NOMO-1 treated with dmso at 0.1 percent for 144 hours (cell line): Measurements from ENCODE around the gene SHB.
"Not testable (repeated sequence)": the region's sequence is repeated elsewhere in the genome, so short reads cannot be mapped to it uniquely, and the experiment has no call there.

Experiments used
- DNase-seq: peaks from one replicate; lab custom pipeline; 2025; ENCODE audit not compliant: unreplicated experiment; lab: John Stamatoyannopoulos, UW

The SHB gene

DNA sequence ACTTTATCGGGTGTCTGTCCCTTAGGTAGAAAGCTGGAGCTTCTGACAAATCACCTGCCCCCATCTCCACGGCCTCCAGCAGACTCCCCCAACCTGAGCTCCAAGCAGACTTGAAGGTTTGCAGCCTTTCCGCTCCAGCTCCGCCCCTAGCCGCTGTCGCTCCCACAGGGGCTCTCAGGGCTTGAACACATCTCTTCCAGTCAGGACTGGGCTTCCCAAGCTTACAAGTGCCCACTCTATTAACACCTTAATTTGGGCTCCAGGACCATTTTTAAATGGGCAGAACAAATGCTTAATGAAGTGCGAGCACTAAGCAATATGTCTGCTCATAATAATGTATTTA lies 147.9 kb downstream of the SHB start:
- DNase-seq, result no peak

DNA sequence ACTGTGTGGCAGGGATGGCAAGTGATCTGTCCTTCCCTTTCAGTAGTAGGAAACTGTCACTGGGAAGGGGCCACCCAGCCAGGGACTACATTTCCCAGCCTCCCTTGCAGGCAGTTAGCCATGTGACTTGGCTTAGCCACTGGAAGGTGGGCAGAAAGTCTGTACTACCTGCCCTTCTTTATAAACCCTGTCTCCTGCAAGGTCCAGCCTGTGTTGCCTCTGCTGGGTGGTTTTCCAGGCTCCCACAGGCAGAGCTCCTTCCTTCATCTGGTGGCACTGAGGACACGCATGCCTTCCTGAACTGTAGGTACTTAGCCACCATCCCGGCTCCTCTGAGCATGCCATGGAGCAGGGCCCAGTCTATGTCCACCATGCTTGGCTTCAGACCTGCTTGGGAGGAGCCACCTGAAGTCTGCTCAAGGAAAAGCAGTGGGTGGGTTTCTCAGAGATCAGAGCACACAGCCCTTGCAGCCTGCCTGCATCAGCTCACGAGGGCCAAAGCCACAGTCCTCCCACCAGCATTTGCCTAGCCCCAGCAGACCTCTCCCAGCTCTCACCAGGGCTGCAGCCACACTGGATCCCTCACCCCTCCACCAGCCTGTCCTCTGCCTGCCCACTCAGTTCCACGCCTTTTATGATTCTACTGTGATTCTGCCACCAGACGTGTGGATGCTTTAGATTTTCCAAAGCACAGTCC lies 148.4 kb downstream of the SHB start:
- no peak for DNase-seq

DNA sequence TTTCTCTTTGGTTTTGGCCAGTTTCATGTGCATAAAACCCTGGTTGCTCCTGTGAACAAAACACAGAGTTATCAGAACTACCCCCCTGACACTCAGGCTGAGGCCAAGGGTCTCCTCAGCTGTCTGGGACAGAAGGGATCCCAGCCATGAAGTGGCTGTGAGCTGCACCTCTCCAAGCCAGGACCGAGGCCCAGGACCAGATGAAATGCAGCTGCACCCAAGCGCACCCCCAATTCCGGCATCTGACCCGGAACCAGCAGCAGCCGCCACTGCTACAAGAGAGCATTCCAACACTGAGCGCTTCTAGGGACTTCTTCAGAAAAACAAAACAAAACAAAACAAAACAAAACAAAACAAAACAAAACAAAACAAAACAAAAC lies 149.1 kb downstream of the SHB start:
- no peak for DNase-seq

DNA sequence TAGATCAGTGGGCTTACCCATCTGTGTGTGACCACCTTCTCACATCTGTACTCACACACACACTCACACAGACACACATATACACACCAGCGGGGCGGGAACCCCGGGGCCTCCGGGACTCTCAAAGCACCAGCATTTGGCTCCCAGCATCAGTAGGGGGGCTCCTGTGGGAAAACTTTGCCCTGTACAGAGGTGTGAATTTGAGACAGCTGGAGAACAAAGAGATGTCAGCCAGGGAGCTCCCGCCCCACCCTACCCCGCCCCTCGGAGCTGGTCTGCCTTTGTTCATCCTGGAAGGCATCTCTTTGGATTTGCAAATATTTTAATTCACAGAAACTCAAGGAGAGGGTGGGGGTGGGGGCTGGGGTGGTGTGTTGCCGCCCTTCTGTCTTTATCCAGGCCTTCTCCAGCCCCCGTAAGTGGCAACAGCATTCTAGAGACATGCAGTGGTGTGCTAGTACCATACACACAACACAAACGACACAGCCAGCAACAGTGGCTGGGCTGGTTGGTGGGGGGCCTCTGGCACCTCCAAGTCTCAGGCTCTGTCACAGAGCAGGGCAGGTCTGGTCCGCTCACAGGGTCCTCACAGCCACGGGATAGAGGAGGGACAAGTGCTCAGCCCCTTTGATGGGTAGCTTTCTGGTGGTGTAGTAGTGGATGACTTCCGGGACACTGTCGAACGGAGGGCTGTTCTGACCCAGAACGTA lies 149.6 kb downstream of the SHB start:
- DNase-seq, result no peak

DNA sequence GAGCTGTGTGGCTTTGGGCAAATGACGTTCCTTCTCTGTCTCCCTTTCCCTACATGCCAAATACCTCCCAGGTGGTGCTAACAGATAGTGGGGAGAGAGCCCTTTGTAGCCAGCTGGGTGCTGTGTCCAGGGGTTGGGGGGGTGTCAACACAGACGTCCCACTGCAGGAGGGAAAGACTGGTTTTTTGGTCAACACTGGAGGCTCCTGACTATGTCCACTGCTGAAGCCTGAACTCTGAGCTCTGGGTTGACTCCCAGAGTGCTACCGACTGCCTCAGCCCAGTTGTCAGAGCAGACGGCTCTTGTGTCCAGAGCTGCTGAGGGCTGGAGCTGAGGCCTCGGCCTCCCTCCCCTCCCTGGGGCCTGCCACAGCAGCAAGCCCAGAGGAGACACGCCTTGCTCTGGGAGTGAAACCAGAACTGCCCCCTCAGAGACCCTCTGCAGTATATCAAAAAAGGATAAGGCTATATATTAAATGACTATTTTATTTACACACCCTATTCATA lies 150.3 kb downstream of the SHB start:
- DNase-seq, result no peak

DNA sequence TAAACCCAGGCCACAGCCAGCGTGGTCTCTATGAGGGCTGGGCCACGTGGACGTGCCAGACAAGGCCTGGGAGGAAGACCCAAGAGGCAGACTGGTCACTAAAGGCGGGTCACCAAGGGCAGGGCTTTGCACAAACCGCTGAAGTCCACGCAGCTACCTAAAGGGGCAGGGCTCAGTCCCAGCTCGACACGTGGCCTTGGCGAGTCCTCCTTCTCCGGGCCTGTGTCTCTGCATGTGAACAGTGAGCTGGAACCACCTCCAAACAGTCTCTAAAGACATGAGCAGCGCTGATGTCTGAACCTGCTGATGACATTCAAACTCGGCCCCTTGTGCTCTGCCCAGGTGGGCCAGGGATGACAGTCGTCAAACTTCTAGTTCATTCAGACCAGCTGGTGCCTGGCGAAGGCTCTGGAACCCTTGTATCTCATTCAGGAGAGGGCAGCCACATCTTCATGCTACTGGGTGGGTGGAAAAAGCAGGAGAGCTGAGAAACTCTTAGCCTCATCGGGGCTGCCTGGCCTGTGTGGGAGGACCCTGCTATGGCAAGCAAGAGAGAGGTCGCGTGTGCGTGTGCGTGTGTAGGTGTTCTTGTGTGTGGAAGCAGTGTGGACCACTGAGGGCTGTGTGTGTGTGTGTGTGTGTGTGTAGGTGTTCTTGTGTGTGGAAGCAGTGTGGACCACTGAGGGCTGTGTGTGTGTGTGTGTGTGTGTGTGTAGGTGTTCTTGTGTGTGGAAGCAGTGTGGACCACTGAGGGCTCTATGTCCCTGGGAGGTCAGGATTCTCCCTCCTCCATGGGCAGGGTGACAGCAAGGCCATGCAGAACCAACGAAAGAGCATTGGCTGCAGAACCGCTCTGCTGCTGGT lies 151.0 kb downstream of the SHB start:
- DNase-seq, result no peak

DNA sequence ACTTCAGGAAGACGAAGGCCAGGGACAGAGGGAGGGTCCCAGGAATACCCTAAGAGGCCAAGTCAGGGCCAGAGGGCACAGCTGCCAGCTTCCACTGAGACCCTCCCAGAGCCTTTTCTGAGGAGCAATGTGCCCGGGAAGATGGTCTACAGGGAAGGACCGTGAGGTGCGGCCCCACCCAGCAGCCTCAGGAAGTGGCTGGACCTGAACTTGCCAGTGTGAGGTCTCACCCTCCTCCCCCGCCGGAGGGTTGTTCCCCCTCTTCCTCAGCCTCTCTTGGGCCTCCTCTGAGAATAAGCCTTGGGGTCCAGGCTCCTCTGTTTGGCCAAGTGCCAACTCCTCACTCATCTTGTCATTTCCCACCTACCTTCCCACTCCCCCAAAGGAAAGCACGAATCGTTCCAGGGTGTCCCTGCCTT lies 151.7 kb downstream of the SHB start:
- no peak for DNase-seq

DNA sequence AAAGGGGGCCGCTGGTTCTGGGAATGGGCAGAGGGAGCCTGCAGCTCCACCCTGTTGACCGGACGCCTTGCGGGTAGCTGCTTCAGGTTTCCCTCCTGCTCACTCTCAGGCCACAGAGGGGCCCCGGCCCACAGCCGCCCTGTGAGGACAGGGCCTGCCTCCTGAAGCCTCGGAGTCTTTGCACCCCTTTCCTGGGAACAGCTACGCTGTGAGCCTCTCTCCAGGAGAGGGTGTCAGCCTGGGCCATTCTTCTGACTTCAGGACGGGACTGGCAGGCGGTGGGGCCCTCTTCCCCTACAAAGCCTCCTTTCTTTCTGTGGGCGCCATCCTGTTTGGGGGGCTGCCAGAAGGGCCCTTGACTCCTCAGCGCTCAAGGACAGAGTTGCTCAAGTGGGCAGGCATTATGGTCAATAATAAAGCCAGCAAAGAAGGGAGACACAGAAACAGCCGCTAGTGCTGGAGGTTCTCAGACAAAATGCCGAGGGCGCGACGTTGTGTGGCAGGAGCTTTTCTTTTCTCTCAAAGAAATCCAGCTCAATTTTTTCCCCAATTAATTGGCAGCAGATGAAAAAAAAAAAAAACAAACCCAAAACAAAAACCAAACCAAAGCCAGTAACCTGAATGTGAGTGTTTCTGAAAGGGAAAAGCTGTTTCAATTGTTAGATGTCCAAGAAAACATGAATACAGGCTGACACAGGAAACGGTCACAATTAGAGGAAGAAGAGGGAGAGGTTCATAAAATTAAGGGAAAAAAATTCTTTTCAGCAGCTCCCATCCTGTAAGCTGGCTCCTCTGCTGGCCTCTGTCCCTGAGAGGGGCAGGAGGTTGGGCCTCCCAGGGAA lies 152.3 kb downstream of the SHB start:
- no peak for DNase-seq

DNA sequence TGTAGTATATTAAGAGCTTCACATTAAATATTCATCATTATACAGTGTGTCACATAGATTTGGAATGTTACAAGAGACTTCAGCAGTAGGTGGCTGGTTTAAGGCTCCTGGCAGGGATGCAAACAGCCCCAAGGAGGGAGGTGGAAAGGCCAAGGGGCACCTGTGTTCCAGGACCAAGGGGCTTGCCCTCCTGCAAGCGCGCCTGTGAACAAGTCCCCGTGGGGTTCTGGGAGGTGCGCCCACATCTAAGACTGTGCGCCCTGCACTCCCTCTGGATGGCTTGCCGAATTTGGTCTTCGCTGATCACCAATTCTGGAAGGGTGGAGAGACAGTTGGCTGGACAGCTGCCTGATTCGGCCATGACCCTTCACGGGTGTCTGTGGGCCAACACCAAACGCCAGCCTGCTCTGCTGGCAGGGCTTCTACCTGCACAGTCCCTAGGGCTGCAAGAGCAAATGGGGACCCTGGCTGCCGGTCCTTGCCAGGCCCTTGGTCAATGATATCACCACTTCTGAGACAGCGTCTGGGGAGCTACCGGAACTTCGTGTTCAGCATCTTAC lies 153.0 kb downstream of the SHB start:
- no peak for DNase-seq

DNA sequence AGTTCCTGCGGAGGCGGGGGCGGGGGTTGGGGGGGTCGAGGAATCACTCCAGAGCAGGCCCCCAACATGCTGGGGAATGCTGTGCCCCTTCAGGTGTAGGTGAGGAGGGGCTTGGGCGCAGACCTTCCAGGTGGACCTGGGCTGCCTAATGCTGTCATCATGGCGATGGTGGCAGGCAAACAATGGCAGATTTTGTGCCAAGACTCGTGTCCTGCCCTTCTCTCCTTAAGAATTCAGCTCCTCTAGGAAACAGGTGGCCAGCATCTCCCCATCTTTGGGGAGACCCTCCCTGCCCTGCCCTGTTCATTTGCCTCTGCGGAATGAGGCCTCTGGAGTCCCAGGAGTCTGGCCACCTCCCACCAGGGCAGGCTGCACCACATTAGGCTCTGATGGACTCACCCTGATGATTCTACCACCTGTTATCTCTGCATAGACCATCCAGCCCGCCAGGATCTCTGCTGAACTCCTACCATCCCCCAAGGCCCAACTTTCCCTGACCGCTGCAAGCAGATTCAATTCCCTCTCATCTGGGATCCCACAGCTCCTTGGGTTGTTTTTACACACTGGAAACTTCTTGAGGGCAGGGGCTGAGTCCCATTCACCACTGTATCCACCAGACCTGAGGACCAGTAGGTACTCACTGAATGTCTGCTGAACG lies 154.2 kb downstream of the SHB start:
- no peak for DNase-seq

DNA sequence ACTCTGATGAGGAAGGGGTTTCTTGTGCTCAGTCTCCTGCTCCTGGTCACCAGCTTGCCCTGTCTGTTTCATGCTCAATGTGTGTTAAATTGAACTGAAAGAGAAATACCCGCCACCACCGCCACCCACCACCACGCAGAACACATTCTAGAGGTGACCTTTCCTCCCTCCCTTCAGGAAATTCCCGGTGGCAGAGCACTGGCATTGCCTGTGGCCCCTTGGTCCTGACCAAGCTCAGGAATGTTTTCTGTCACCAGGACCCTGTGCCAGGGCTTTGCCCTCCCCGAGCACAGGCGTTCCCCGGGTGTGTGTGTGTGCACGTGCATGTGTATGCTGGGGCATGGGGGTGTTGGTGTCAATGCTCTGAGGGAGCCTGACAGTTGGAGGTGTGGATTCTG lies 154.9 kb downstream of the SHB start:
- DNase-seq, result no peak

DNA sequence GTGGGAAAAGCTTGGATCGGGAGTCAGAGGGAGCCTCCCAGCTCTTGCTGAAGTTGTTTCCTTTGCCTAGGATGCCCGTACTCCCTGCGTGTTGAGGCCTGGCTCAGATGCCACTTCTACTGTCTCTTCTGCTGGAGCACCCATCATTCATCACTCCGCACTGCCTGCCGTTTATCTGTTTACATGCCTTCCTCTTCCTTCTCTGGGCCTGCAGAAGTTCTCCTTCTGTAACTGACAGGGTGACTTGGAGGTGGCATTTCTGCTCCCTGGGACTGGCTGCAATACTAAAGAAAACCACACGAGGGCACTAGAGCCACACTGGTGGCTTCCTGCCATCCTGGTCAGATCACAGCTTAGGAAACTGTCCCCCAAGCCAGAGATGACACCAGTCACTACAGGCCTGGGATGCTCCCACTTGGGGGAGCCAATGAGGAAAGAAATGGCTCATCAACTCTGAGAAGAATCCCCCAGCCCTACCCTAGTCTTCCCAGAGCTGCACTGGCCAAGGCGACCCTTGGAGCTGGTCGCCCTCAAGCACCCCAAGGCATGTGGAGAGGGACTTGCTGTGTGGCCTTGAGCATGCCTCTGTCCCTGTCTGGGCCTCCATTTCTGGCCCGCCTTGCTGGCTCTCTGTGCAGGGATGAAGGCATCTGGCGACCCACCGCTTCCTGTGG lies 155.4 kb downstream of the SHB start:
- peak; percentile 78 for DNase-seq

DNA sequence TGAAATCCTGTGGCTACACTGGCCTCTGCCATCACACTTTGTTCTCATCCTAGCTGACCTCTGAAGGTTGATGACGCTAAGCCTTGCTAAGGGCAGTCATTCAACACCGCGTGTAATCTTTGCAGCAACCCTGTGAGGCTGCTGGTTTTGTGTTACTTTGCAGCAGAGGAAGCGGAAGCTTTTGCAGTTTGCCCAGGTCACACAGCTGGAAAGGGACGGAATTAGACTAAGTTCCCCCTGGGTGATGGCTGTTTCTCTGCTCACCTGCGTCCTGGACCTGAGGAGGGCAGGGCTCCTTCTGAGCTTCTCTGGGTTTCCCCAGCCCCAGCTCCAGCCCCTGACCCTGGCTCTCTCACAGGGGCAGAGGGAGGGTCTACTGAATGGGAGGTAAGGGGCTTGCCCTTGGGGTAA lies 157.8 kb downstream of the SHB start:
- DNase-seq, result no peak

DNA sequence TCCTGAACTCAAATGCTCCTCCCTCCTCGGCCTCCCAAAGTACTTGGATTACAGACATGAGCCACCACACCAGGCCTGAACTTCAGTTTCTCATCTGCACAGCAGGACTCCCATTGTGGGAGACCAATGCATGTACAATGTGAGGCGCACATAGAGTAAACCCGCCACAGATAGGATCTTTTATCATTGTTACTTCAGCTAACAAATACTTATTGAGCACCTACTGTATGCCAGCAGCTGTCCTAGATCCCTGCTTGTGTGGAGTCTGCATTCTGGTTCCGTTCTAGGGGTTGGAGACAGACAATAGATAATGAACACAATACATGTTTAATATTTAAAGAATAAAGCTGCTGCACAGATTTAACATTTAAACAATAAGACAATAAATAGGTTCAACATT lies 158.8 kb downstream of the SHB start:
- no peak for DNase-seq

DNA sequence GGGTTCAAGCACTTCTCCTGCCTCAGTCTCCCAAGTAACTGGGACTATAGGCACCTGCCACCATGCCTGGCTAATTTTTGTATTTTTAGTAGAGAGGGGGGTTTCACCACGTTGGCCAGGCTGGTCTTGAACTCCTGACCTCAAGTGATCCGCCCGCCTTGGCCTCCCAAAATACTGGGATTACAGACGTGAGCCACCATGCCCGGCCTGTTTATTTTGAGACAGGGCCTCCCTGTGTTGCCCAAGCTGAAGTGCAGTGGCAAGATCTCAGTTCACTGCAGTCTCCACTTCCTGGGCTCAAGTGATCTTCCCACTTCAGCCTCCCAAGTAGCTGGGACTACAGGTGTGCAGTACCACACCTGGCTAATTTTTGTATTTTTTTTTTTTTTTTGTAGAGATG lies 159.2 kb downstream of the SHB start:
- not testable (repeated sequence) for DNase-seq

DNA sequence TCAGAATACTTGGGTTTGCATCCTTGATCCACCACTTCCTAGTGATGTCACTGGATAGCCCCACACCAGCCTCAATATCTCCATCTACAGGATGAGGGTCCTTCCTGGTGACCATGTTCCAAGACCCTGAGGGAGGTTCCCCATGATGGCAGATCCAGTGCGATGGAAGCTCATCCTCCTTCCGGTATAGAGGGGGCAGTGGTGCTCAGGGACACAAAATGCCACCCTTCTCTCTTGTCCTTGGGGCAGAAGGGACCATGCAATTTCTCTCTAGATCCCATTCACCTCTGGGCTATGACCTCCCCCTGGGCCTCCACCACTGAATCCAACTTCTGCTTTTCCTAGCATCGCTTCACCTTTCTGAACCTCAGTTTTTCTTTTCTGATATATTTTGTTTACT lies 159.7 kb downstream of the SHB start:
- DNase-seq, result no peak

DNA sequence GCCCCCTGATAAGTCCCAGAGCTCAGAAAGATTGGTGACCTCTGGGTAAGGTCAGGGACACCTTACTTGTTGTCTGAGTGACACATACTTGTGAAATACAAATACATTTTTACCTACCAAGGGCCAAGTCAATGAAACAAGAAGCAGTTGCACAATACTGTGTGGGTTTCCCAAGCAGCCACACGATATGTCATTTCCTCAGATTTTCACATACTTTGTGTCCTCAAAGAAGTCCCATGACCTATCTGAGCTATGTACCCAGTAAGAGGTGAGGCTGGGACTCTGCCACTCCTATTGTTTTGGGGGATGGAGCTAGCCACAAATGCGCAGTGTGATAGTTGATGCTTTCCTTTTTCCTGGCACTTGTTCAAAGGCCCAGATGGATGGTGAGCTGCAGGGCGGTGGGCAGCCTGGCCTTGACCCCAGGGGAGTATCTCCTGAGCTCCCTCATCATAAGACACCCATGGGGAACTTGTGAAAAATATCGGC lies 160.3 kb downstream of the SHB start:
- DNase-seq, result peak; percentile 45

DNA sequence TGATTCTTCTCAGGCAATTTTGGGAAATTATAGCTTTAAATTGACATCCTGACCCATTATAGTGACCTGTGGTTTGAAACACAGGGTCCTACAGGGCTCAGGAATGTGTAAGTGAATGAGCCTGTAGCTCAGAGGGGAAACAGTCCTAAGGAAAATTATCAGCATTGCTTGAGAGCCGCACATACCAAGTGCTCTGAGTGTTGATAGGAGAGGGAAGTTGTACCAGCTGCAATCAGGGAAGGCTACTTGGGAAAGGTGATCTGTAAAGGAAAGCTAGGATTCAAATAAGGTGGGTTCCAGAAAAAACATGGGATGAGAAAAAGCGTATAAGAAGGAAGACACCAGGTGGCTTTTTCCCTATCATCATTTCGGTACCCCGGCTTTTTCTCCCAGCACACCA lies 160.7 kb downstream of the SHB start:
- no peak for DNase-seq
